HepG2 (cell line): ENCODE measurements around the gene TCOF1. TPM values are rescaled to one million over a fixed set of nuclear protein-coding genes. Genes with fewer than 3 reads are reported as not detected.

Experiments used
- ATAC-seq: fragments of 200-7000 bp; cut with Tn5 transposase; 3 replicates; pipeline ENCODE4 v1.9.1; 2020; ENCODE audit warnings: mild to moderate bottlenecking, moderate library complexity
- BruUV-seq: library from RNA; stranded (reverse); fragments of 400-500 nt; replicated peaks from 2 replicates; lab custom pipeline; 2021; lab: Mats Ljungman, UMichigan
- CTCF ChIA-PET: fragments of 300-600 bp; formaldehyde crosslinking; extraction: SDS; loops from one replicate; lab custom pipeline; 2021; ENCODE audit warnings: low total read pairs, inconsistent platforms, low intra/inter-chr PET ratio; lab: Yijun Ruan, JAX
- POLR2A ChIA-PET: fragments of 350-600 bp; sonication (Branson Sonifier 250); formaldehyde crosslinking; loops from one replicate; lab custom pipeline; 2020; ENCODE audit warnings: antibody characterized with exemption, inconsistent platforms; lab: Yijun Ruan, JAX
- DNase-seq: peaks from one replicate; pipeline ENCODE4 v3.0.0-alpha.2; 2015; ENCODE audit warnings: low spot score
- FAIRE-seq: peaks from 3 replicates; lab custom pipeline; 2011; peaks lifted over from hg19 to GRCh38; lab: Jason Lieb, UNC
- H2AFZ ChIP-seq: one replicate; pipeline ENCODE4 v1.6.1; 2011; ENCODE audit warnings: low read length, inconsistent platforms
- H3K27ac ChIP-seq: fragments of 300-600 bp; 3 replicates; pipeline ENCODE4 v1.8.0; 2011; ENCODE audit warnings: mixed run types, mild to moderate bottlenecking, mixed read lengths, low read length, inconsistent platforms; ENCODE audit not compliant: insufficient read depth; ENCODE audit errors: extremely low read length
- H3K27me3 ChIP-seq, 2 experiments: fragments of 200-600 bp in 1 of 2; 2 replicates in 1 of 2; 3 replicates in 1 of 2; pipeline versions ENCODE4 v1.6.0 to v1.8.0; 2011; ENCODE audit warnings: low read length in 2 of 2, mild to moderate bottlenecking in 2 of 2, moderate library complexity in 2 of 2, inconsistent platforms in 1 of 2; ENCODE audit not compliant: insufficient read depth in 2 of 2, control insufficient read depth in 1 of 2
- H3K36me3 ChIP-seq, 2 experiments: fragments of 200-600 bp in 1 of 2; replicated peaks in 1 of 2; 2 replicates in 1 of 2; 3 replicates in 1 of 2; pipeline versions ENCODE4 v1.5.1 to v1.8.0; 2011; ENCODE audit warnings: low read length in 2 of 2, inconsistent platforms in 1 of 2; ENCODE audit not compliant: insufficient read depth in 2 of 2, control insufficient read depth in 1 of 2
- H3K4me1 ChIP-seq: 2 replicates; pipeline ENCODE4 v1.5.1; 2012; ENCODE audit warnings: low read length, inconsistent platforms; ENCODE audit not compliant: insufficient read depth
- H3K4me2 ChIP-seq: 2 replicates; pipeline ENCODE4 v1.6.0; 2011; ENCODE audit warnings: low read depth, low read length, inconsistent platforms
- H3K4me3 ChIP-seq, 3 experiments: fragments of 200-600 bp in 1 of 3; sonication (generic), shearing (Covaris generic) in 1 of 3; replicated peaks in 1 of 3; 2 replicates each; pipeline ENCODE4 v1.5.1; 2011 to 2016; ENCODE audit warnings: low read length in 3 of 3, inconsistent platforms in 2 of 3, low read depth in 2 of 3, mild to moderate bottlenecking in 2 of 3, control low read depth in 1 of 3, mixed read lengths in 1 of 3; ENCODE audit not compliant: insufficient read depth in 1 of 3
- H3K79me2 ChIP-seq: one replicate; pipeline ENCODE4 v1.6.1; 2011; ENCODE audit warnings: low read length, inconsistent platforms; ENCODE audit not compliant: insufficient read depth
- H3K9ac ChIP-seq: 2 replicates; pipeline ENCODE4 v1.6.0; 2011; ENCODE audit warnings: mild to moderate bottlenecking, low read depth, low read length, inconsistent platforms; ENCODE audit not compliant: insufficient read depth
- H3K9me3 ChIP-seq: 2 replicates; pipeline ENCODE4 v1.5.1; 2012; ENCODE audit warnings: mild to moderate bottlenecking, low read length
- H4K20me1 ChIP-seq: 2 replicates; pipeline ENCODE4 v1.6.0; 2011; ENCODE audit warnings: inconsistent platforms, mild to moderate bottlenecking, low read length, moderate library complexity; ENCODE audit not compliant: insufficient read depth
- CREB1 ChIP-seq, 2 experiments: fragments of 450-650 bp in 1 of 2; IDR thresholded peaks; 2 replicates each; pipeline ENCODE4 v1.6.1; 2016 to 2017; ENCODE audit warnings: control low read depth in 1 of 2, mild to moderate bottlenecking in 1 of 2, missing compliant biosample characterization in 1 of 2, missing genetic modification characterization in 1 of 2
- HNF1A ChIP-seq, 2 experiments: sonication (generic) in 1 of 2; formaldehyde crosslinking in 1 of 2; IDR thresholded peaks; 2 replicates each; pipeline versions ENCODE4 v1.4.0 to v1.6.1; 2016 to 2020; ENCODE audit warnings: borderline replicate concordance in 1 of 2, low read depth in 1 of 2, mild to moderate bottlenecking in 1 of 2, missing genetic modification reagents in 1 of 2
- JUN ChIP-seq: sonication (generic); formaldehyde crosslinking; IDR thresholded peaks from 2 replicates; pipeline ENCODE4 v1.4.0; 2020; ENCODE audit warnings: mild to moderate bottlenecking, missing genetic modification reagents
- RAD21 ChIP-seq: fragments of 450-650 bp; formaldehyde crosslinking; IDR thresholded peaks from 2 replicates; pipeline ENCODE4 v1.5.0; 2020; ENCODE audit warnings: mild to moderate bottlenecking
- ZNF530 ChIP-seq: sonication (generic); formaldehyde crosslinking; IDR thresholded peaks from 2 replicates; pipeline ENCODE4 v1.5.0; 2020; ENCODE audit warnings: low read depth, mild to moderate bottlenecking, missing genetic modification reagents
- ZNF609 ChIP-seq: sonication (generic); formaldehyde crosslinking; IDR thresholded peaks from 2 replicates; pipeline ENCODE4 v1.4.0; 2020; ENCODE audit warnings: mild to moderate bottlenecking, missing genetic modification reagents, borderline replicate concordance
- WGBS: methylation state at CpG from one replicate; pipeline ENCODE4 v1.1.6; 2017; ENCODE audit warnings: low lambda C conversion rate; 5-methylcytosine and 5-hydroxymethylcytosine counted together
- in situ Hi-C: cut with HindIII; loops from 2 replicates; pipeline ENCODE4 v1.10.0; 2017; ENCODE audit warnings: low pct_unique_long_range_greater_than_20kb; ENCODE audit not compliant: extremely low pct_ligation_motif_present
- intact Hi-C: fragments of 100-400 bp; cut with micrococcal nuclease; formaldehyde crosslinking; loops from one replicate; pipeline ENCODE4 v1.10.0; 2022; ENCODE audit not compliant: unreplicated experiment
- polyA plus RNA-seq, 8 experiments: library from polyadenylated mRNA; depleted of rRNA in 3 of 8; stranded (reverse) in 7 of 8; unstranded in 1 of 8; fragments of >200 nt; fragmentation: Illumina TruSeq in 4 of 8; extraction: Trizol in 4 of 8; gene quantifications; 2 replicates each; pipeline versions ENCODE4 v1.2.1 to v1.2.3, GENCODE V29; 2011 to 2016; ENCODE audit warnings: low read depth in 4 of 8, missing spikeins in 1 of 8, mixed read lengths in 1 of 8; ENCODE audit not compliant: insufficient read depth in 1 of 8
- total RNA-seq, 5 experiments: library from RNA; depleted of rRNA; stranded (reverse); fragments of >200 nt; fragmentation: Illumina TruSeq; extraction: Trizol; gene quantifications; 2 replicates each; pipeline ENCODE4 v1.2.3, GENCODE V29; 2016; ENCODE audit warnings: low read depth in 1 of 5
- TF ChIP-seq, protein P1 (sequence below): sonication (generic); formaldehyde crosslinking; IDR thresholded peaks from 2 replicates; pipeline ENCODE4 v1.5.1; 2020; ENCODE audit warnings: mild to moderate bottlenecking, missing genetic modification reagents, borderline replicate concordance

TCOF1 gene
- total and polyA plus RNA-seq, 2 of the 13 experiments (the other 11 are each of a cell fraction or from before 2014, with no cell fraction given), result 10.1 to 41.6 TPM

- TF ChIP-seq, protein P1, sequence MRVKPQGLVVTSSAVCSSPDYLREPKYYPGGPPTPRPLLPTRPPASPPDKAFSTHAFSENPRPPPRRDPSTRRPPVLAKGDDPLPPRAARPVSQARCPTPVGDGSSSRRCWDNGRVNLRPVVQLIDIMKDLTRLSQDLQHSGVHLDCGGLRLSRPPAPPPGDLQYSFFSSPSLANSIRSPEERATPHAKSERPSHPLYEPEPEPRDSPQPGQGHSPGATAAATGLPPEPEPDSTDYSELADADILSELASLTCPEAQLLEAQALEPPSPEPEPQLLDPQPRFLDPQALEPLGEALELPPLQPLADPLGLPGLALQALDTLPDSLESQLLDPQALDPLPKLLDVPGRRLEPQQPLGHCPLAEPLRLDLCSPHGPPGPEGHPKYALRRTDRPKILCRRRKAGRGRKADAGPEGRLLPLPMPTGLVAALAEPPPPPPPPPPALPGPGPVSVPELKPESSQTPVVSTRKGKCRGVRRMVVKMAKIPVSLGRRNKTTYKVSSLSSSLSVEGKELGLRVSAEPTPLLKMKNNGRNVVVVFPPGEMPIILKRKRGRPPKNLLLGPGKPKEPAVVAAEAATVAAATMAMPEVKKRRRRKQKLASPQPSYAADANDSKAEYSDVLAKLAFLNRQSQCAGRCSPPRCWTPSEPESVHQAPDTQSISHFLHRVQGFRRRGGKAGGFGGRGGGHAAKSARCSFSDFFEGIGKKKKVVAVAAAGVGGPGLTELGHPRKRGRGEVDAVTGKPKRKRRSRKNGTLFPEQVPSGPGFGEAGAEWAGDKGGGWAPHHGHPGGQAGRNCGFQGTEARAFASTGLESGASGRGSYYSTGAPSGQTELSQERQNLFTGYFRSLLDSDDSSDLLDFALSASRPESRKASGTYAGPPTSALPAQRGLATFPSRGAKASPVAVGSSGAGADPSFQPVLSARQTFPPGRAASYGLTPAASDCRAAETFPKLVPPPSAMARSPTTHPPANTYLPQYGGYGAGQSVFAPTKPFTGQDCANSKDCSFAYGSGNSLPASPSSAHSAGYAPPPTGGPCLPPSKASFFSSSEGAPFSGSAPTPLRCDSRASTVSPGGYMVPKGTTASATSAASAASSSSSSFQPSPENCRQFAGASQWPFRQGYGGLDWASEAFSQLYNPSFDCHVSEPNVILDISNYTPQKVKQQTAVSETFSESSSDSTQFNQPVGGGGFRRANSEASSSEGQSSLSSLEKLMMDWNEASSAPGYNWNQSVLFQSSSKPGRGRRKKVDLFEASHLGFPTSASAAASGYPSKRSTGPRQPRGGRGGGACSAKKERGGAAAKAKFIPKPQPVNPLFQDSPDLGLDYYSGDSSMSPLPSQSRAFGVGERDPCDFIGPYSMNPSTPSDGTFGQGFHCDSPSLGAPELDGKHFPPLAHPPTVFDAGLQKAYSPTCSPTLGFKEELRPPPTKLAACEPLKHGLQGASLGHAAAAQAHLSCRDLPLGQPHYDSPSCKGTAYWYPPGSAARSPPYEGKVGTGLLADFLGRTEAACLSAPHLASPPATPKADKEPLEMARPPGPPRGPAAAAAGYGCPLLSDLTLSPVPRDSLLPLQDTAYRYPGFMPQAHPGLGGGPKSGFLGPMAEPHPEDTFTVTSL (CRISPR knock-in tag), result no peak
These were observed 34.4 kb upstream of the TCOF1 start (continued) for GRCh38 chr5:150323092-150323491.

GRCh38 chr5:150323819-150324218 lies 33.7 kb upstream of the TCOF1 start:
- no peak overlapping the region for H2AFZ ChIP-seq
- no peaks in the 10 kb centered on the region for H3K27me3 ChIP-seq
- DNase-seq (no peak), FAIRE-seq (no peak), ATAC-seq (no peak)
- H3K4me1 ChIP-seq, result peaks cover 59% of the 10 kb centered on the region
- no peaks in the 10 kb centered on the region for H4K20me1 ChIP-seq
- CTCF ChIA-PET, result no interaction called here
- no peak overlapping the region for H3K9ac ChIP-seq
- WGBS, result 58% methylated on average over 4 of the region's 8 CpGs
- H3K27ac ChIP-seq, result no peak overlapping the region
- no peaks in the 10 kb centered on the region for H3K79me2 ChIP-seq
- in situ Hi-C loops, result no loop called here
- no peak overlapping the region for H3K4me3 ChIP-seq
- POLR2A ChIA-PET, result no interaction called here
- no peaks in the 10 kb centered on the region for H3K9me3 ChIP-seq
- BruUV-seq, result no TSS peak
- H3K4me2 ChIP-seq, result no peak overlapping the region
- H3K36me3 ChIP-seq, result no peaks in the 10 kb centered on the region; a peak in 1 of 5 replicates
- intact Hi-C loops, result no loop called here
- TF ChIP-seq ZNF609 (no peak), JUN (CRISPR knock-in tag) (no peak), RAD21 (CRISPR knock-in tag) (no peak), HNF1A (IDR thresholded peaks at IDR 0.05; ENCODE audit: low read depth) (no peak), HNF1A (CRISPR knock-in tag; IDR thresholded peaks at IDR 0.05; ENCODE audit: borderline replicate concordance) (no peak), ZNF530 (CRISPR knock-in tag) (no peak), CREB1 (IDR thresholded peaks at IDR 0.05) (no peak), CREB1 (CRISPR knock-in tag; IDR thresholded peaks at IDR 0.05) (no peak)
